ENCODE results near the gene ARAP1.

The ARAP1 gene

GRCh38 chr11:72652873-72653630 is 99.2 kb downstream of the ARAP1 start:
- no peak for DNase-seq

GRCh38 chr11:72652133-72652532 is 100.1 kb downstream of the ARAP1 start:
- DNase-seq = no peak

GRCh38 chr11:72649215-72649976 is 102.8 kb downstream of the ARAP1 start:
- no peak for DNase-seq

- DNase-seq = no peak
Observed at GRCh38 chr11:72648384-72649136, 103.6 kb downstream of the ARAP1 start.

GRCh38 chr11:72647882-72648281 is 104.3 kb downstream of the ARAP1 start:
- no peak for DNase-seq

GRCh38 chr11:72646472-72646871 is 105.7 kb downstream of the ARAP1 start:
- DNase-seq = no peak

GRCh38 chr11:72646024-72646423 is 106.2 kb downstream of the ARAP1 start:
- no peak for DNase-seq

GRCh38 chr11:72643547-72643946 is 108.7 kb downstream of the ARAP1 start:
- DNase-seq = no peak

GRCh38 chr11:72642884-72643522 is 109.2 kb downstream of the ARAP1 start:
- no peak for DNase-seq

- DNase-seq = no peak
Observed at GRCh38 chr11:72642043-72642883, 109.9 kb downstream of the ARAP1 start.

GRCh38 chr11:72641522-72642042 is 110.6 kb downstream of the ARAP1 start:
- no peak for DNase-seq

- DNase-seq = no peak
Observed at GRCh38 chr11:72639502-72640375, 112.5 kb downstream of the ARAP1 start.

GRCh38 chr11:72637926-72638325 is 114.3 kb downstream of the ARAP1 start:
- DNase-seq = no peak

- no peak for DNase-seq
Observed at GRCh38 chr11:72637198-72637597, 115.0 kb downstream of the ARAP1 start.

- DNase-seq = no peak
Observed at GRCh38 chr11:72636376-72636775, 115.8 kb downstream of the ARAP1 start.

- no peak for DNase-seq
Observed at GRCh38 chr11:72635933-72636332, 116.3 kb downstream of the ARAP1 start.

GRCh38 chr11:72635309-72635915 is 116.8 kb downstream of the ARAP1 start:
- no peak for DNase-seq

Measured in NCI-H1694 treated with DMSO at 0.1 percent for 48 hours (cell line).